Epidermal melanocyte (primary cell): ENCODE data around the gene SH2D6.
A peak's percentile ranks its signal among the peaks of the same experiment; 100 is the strongest.
"Not testable (repeated sequence)": the region's sequence is repeated elsewhere in the genome, so short reads cannot be mapped to it uniquely, and the experiment has no call there.

Source experiments
- DNase-seq: peaks from one replicate; pipeline ENCODE4 v3.0.0; 2011; ENCODE audit warnings: low spot score; ENCODE audit not compliant: insufficient read length

SH2D6 gene

DNA sequence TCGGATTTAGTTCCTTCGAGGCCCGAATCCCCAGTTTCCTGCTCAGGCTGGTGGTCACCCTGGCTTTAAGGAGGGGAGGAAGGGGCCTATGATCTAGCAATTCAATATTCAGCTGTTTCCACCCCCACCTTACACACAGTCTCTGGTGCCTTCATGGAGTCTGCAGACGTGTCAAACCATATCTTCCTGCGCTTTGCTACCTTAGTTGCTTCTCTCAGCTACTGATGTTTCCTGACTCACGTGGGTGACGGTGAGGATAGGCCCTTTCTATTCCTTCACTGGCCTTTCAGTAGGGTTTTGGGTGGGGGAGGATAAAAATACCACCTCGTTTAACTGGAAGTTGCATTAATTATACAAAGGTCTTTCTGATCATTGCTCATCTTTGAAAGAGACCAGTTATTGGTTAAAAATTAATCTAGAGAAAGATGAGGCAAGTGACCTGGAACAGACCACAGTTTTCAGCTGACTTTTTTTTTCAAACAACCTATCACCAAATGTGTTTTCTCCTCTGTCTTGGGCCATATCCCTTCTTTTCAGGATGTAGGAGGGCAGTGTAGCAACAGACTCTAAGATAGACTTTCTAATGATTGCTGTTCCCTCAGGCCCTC is 49.7 kb downstream of the SH2D6 start:
- no peak for DNase-seq

DNA sequence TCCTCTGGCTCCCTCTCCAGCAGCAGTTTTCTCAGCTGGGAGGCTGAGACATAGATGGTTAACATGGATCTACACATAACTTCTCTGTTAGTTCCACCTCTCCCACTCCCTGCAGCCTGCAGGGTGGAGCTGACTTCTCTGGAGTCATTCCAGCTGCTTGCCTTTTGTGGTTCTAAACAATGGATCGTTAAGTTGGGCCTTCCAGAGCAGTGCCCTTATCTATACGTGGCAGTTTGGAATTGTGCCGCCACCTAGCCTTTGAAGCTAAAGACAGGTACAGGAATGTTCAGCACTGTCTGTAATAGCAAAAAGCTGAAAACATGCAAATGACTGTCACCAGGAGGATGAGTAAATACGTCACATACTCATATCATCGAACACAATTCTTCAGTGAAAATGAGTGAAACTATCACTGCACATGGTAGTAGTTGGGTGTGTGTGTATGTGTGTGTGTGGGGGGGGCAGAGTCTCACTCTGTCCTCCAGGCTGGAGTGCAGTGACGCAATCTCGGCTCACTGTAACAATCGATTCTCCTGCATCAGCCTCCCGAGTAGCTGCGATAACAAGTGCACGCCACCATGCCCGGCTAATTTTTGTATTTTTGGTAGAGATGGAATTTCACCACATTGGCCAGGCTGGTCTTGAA is 50.3 kb downstream of the SH2D6 start:
- peak; percentile 22 for DNase-seq

DNA sequence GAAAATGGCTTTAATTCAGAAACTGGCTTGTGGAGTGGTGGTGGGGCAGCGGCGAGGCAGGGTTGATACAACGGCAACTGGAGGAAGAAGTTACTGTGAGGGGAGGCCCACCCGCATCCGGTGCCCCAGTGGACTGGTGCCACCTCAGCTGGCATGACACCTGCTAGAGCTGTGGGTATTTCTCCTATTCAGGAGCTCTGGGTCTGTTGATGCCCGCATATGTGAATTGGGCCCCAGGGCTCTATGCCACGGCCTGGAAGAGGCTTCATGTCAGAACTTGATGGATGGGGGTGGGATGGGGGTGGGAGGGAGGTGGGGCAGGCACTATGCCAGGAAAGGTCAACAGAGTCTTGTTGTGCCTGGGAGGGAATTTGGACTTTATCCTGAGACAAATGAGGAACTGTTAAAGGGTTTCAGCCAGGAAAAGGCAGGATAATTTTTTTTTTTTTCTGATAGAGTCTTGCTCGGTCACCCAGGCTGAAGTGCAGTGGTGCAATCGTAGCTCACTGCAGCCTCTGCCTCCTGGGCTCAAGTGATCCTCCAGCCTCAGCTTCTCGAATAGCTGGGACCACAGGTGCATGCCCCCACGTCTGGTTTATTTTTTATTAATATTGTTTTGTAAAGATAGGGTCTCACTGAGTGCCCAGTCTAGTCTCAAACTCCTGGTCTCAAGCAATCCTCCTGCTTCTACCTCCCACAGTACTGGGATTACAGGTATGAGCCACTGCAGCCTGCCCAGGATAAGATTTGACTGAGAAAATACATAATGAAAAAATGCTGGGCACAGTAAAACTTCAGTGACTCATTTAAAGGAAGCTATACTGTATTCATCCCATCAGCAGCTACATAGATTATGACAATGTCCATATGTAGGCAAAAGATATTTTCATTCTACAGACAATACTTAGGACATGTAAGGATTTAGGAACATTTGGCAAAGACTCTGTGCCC is 52.6 kb downstream of the SH2D6 start:
- no peak for DNase-seq

DNA sequence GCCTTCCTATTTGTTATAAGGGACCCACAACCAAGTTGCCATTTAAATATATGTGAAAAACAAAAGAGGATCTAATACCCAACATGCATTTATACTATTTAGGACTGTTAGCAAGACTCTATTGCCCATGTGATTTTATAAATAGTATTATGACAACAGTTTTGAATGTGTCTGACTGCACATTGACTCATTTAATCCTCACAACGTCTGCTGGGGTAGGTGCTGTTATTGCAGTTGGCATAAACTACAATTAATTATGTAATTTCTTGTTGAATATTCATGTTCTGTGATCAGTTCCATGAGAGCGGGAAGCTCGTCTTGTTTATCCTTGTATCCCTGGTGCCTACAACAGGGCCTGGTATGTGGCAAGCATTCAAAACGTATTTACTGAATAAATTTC is 53.7 kb downstream of the SH2D6 start:
- no peak for DNase-seq

DNA sequence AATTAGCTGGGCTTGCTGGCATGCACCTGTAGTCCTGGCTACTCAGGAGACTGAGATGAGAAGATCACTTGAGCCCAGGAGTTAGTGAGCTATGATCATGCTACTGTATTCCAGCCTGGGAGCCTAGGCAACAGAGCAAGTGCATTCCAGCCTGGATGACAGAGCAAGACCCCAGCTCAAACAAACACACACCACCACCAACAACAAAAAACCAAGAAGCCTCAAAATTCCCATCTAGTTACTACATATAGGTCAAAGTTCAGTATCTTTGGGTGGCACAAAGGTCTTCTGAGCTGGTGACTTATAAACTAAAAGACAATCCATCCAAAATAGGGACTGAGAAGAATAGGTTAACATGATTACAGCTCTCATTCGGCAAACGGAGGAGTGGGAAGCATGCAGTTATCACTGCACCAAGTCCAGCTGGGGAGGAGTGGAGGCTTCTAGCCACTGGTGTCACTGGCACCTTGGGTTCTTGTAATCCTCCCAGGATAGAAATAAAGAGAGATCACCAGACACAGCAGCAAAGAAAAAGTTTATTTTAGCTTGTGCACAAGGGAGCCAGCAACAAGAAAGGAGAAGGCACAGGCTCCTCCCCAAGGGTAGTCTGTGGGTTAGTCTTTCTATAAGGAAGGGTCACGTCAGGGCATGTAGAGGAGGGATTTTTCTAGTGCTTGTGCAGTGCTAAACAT is 57.4 kb downstream of the SH2D6 start:
- no peak for DNase-seq

DNA sequence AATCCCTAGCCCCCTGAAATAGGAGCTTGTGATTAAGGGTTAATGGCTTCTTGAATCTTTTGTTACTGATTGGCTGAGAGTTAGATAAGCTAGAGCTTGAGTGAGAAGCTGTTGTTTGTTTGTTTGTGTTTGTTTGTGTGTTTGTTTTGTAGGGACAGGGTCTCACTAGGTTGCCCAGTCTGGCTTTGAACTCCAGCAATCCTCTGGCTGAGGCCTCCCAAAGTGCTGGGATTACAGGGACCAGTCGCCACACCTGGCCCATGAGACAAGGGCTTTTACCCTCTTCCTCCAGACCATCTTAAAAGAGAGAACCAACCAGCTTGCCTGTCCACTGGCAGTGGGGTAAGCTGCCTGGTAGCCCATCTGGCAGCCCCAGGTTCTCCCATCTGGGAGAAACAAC is 58.1 kb downstream of the SH2D6 start:
- DNase-seq = no peak

DNA sequence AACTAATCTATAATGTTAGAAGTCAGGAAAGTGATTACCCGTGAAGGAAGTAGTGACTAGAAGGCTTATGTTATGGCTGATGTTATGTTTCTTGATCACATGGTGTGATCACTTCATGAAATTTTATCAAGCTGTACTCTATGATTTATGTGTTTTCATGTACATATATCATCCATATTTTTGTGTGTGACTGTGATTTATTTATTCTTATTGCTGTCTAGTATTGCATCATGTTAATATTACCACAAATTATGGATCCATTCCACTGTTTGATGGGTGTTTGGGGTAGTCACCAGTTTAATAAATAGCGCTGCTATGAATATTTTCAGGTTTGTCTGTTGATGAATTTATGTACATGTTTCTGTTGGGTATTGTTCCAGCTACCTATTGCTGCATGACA is 59.4 kb downstream of the SH2D6 start:
- no peak for DNase-seq

DNA sequence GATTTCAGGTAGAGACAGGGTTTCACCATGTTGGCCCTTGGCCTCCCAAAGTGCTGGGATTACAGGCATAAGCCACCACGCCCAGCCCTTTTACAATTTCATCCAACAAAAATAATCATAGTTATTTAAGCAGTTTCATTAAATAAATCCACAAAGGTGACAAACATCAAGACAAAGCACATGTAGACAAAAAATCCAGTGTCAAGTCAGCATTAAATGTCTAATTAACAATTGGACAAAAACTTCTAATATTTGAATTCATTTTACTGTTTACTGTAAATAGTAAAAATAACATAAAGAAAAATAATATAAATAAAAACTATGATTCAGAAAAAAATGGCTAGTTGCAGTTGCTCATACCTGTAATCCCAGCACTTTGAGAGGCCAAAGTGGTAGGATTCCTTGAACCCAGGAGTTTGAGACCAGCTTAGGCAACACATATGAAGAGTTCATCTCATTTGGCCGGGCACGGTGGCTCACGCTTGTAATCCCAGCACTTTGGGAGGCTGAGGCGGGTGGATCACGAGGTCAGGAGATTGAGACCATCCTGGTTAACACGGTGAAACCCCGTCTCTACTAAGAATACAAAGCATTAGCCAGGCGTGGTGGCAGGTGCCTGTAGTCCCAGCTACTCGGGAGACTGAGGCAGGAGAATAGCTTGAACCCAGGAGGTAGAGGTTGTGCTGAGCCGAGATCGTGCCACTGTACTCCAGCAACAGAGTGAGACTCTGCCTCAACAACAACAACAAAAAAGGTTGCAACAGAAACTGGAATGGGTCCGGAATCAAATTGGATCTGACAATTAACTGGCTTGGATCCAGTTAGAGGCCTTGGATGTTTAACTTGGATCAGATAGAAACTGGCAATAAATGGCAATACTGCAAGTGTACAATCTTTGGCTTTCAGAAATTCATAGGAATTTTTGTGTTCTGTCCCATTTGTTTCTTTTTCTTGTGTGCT is 63.6 kb downstream of the SH2D6 start:
- DNase-seq = no peak

DNA sequence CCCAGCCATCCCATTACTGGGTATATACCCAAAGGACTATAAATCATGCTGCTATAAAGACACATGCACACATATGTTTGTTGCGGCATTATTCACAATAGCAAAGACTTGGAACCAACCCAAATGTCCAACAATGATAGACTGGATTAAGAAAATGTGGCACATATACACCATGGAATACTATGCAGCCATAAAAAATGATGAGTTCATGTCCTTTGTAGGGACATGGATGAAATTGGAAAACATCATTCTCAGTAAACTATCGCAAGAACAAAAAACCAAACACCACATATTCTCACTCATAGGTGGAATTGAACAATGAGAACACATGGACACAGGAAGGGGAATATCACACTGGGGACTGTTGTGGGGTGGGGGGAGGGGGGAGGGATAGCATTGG is 66.1 kb downstream of the SH2D6 start:
- DNase-seq = not testable (repeated sequence)

DNA sequence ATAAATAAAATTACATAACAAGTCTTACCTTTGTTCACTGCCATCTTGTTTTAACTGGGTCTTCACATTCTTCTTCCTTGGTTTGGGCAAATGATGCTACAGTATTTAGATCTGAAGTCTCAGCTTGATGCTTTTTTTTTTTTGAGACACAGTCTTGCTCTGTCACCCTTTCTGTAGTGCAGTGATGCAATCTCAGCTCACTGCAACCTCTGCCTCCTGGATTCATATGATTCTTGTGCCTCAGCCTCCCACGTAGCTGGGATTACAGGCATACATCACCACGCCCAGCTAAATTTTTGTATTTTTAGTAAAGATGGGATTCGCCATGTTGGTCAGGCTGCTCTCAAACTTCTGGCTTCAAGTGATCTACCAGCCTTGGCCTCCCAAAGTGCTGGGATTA is 67.3 kb downstream of the SH2D6 start:
- DNase-seq = no peak
